GM10248 (cell line): ENCODE results near the gene CNMD.
"Not testable (repeated sequence)": the region's sequence is repeated elsewhere in the genome, so short reads cannot be mapped to it uniquely, and the experiment has no call there.

ENCODE experiments used
- CTCF ChIA-PET: fragments of 300-600 bp; sonication (Branson Sonifier 250); formaldehyde crosslinking; extraction: SDS; loops from one replicate; lab custom pipeline; 2021; ENCODE audit warnings: antibody characterized with exemption; lab: Yijun Ruan, JAX
- POLR2A ChIA-PET: fragments of 350-650 bp; sonication (Branson Sonifier 250); formaldehyde crosslinking; extraction: SDS; loops from one replicate; lab custom pipeline; 2020; ENCODE audit warnings: antibody characterized with exemption; lab: Yijun Ruan, JAX
- DNase-seq: peaks from one replicate; pipeline ENCODE4 v3.0.0; 2012; ENCODE audit errors: extremely low spot score
- TF ChIP-seq, protein P1 (sequence below): IDR thresholded peaks from 2 replicates; pipeline ENCODE4 v1.5.1; 2012; ENCODE audit warnings: mild to moderate bottlenecking, low read depth; ENCODE audit errors: extremely low read depth, missing control alignments, control extremely low read depth

CNMD gene

DNA sequence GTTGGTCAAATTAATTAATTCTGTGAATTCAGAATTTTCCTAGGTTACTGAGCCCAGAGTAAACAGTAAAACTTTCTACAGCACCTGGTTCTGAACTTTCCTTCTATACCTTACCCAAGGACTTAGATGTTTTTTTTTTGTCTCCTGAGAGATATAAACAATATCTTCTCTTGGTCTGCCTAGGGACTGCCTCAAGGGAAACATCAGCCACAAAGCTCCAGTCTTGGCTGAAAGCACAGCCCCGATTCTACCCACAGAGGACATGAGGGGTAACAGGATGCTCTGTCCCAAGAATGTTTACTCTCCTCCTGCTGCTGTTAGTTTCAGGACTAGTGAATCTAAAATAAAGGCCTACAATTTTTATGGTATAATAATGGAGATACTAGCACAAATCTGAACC lies 14.3 kb downstream of the CNMD start:
- no peak for DNase-seq
- ChIA-PET POLR2A (no interaction called here), CTCF (interaction anchor here (0.9 to 2.9 kb wide), 6 partner anchors 8 to 84 kb away, joined by 3 to 10 read pairs (median 4); no protein-coding TSS in a partner anchor)
- TF ChIP-seq, protein P1, sequence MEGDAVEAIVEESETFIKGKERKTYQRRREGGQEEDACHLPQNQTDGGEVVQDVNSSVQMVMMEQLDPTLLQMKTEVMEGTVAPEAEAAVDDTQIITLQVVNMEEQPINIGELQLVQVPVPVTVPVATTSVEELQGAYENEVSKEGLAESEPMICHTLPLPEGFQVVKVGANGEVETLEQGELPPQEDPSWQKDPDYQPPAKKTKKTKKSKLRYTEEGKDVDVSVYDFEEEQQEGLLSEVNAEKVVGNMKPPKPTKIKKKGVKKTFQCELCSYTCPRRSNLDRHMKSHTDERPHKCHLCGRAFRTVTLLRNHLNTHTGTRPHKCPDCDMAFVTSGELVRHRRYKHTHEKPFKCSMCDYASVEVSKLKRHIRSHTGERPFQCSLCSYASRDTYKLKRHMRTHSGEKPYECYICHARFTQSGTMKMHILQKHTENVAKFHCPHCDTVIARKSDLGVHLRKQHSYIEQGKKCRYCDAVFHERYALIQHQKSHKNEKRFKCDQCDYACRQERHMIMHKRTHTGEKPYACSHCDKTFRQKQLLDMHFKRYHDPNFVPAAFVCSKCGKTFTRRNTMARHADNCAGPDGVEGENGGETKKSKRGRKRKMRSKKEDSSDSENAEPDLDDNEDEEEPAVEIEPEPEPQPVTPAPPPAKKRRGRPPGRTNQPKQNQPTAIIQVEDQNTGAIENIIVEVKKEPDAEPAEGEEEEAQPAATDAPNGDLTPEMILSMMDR = no peak

DNA sequence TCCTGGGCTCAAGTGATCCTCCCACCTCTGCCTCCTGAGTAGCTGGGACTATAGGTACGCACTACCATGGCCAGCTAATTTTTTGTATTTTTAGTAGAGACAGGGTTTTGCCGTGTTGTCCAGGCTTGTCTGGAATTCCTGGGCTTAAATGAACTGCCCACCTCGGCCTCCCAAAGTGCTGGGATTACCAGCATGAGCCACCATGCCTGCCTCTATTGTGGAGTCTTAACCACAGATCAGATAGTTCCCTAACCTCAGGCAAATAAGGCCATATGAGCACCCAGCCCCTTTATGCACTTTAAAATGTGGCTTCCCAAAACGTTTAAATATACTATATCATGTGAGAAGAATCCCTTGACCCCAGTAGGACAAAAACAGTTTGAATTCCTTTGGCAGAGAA lies 16.4 kb downstream of the CNMD start:
- DNase-seq = no peak
- ChIA-PET CTCF (interaction anchor here (0.8 to 2.0 kb wide), 4 partner anchors 8 to 15 kb away, joined by 3 to 8 read pairs (median 5); no protein-coding TSS in a partner anchor), POLR2A (no interaction called here)
- TF ChIP-seq, protein P1 = no peak

DNA sequence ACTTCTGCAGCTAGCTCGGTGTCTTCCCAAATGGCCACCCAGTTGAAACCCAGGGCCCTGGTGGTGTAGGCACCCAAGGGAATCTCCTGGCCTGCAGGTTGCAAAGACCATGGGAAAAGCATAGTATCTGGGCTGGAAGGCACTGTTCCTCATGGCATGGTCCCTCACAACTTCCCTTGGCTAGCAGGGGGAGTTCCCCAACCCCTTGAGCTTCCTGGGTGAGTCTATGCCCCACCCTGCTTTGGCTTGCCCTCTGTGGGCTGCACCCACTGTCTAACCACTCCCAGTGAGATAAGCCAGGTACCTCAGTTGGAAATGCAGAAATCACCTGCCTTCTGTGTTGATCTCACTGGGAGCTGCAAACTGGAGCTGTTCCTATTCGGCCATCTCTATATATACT lies 18.3 kb downstream of the CNMD start:
- POLR2A ChIA-PET, DNase-seq: not testable (repeated sequence)
- CTCF ChIA-PET = interaction anchor here (1.2 to 2.0 kb wide), 3 partner anchors 8 to 17 kb away, joined by 3 to 8 read pairs (median 7); no protein-coding TSS in a partner anchor

DNA sequence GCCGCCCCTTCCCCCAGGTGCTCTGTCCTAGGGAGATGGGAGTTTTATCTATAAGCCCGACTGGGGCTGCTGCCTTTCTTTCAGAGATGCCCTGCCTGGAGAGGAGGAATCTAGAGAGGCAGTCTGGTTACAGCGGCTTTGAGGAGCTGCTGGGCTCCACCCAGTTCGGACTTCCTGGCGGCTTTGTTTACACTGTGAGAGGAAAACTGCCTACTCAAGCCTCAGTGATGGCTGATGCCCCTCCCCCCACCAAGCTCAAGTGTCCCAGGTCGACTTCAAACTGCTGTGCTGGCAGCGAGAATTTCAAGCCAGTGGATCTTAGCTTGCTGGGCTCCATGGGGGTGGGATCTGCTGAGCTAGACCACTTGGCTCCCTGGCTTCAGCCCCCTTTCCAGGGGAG lies 18.7 kb downstream of the CNMD start:
- DNase-seq, POLR2A ChIA-PET: not testable (repeated sequence)
- CTCF ChIA-PET = interaction anchor here (1.2 kb wide), 1 partner anchor 17 kb away, joined by 3 read pairs; no protein-coding TSS in a partner anchor

DNA sequence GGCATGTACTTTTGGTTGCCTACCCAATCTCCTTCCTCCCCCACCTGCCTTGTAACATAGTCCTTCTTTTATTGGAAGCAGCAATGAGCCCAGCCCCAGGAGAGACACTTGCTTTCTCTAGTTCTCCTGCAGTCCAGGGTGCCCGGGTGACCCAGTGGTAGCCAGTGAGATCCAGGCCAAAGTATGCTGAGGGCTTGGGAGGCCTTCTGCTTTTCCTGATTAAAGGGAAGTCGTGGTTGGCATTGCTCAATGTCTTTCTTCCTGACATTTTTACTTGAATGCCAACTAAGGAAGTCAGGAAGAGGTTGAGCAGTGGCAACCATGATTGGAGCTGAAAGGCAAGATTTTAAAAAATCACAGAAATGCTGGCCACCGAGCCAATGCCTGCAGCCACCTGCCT lies 25.7 kb downstream of the CNMD start:
- TF ChIP-seq, protein P1 = no peak
- DNase-seq = no peak
- CTCF ChIA-PET = interaction anchor here (1.7 kb wide), 1 partner anchor 8 kb away, joined by 8 read pairs; no protein-coding TSS in a partner anchor
- POLR2A ChIA-PET = no interaction called here

GRCh38 chr13:52712385-52712784 lies 27.2 kb downstream of the CNMD start:
- TF ChIP-seq, protein P1 = no peak
- ChIA-PET CTCF (interaction anchor here (1.7 to 3.1 kb wide), 3 partner anchors 9 to 13 kb away, joined by 6 to 10 read pairs (median 8); no protein-coding TSS in a partner anchor), POLR2A (no interaction called here)
- no peak for DNase-seq

- ChIA-PET POLR2A (no interaction called here), CTCF (interaction anchor here (0.6 to 3.1 kb wide), 5 partner anchors 13 to 27 kb away, joined by 3 to 10 read pairs (median 5); no protein-coding TSS in a partner anchor)
- DNase-seq = no peak
- TF ChIP-seq, protein P1 = no peak
Observed at GRCh38 chr13:52711286-52711685, 28.3 kb downstream of the CNMD start.

GRCh38 chr13:52708266-52708665 lies 31.4 kb downstream of the CNMD start:
- POLR2A ChIA-PET, DNase-seq: not testable (repeated sequence)
- CTCF ChIA-PET = interaction anchor here (1.0 to 1.4 kb wide), 2 partner anchors 9 to 18 kb away, joined by 3 to 6 read pairs; no protein-coding TSS in a partner anchor
